HG03571 (cell line): Measurements from ENCODE around the gene S100A14.

Experiments used
- ATAC-seq: cut with Tn5 transposase; IDR thresholded peaks from one replicate; pipeline ENCODE4 v1.9.1; 2021; ENCODE audit not compliant: unreplicated experiment

The S100A14 gene

DNA sequence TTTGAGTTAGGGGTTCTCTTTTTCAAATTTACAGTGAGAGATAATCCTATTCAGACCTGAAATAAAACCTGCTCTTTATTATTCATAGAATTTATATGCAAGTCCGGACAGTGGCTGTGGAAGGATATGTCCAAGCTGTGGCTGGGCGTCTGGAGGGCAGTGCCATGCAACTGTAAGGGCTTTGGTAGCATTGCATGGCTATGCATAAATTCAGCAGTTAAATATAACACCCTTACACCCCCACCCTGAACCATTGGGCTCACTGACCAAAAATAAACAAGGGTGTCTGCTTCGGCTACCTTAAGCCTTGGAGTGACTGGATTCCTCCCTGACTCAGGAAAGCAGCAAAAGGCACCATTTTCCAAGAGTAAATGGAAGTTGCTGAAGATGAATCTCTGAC lies 23.2 kb upstream of the S100A14 start:
- no peak for ATAC-seq

DNA sequence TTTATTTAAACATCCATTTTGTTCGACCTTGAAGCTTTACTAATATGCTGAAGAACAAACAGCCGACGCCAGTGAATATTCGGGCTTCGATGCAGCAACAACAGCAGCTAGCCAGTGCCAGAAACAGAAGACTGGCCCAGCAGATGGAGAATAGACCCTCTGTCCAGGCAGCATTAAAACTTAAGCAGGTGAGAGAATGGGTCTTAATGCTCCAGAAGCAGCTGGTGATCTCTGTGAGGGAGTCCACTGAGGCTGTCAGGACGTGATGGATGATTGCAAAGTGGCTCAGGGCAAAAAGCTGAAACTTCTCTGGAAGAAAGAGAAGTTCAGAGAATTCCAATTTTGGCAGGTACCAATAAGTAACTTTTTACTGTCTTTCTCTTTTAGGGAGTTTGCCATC lies 22.1 kb upstream of the S100A14 start:
- no peak for ATAC-seq

DNA sequence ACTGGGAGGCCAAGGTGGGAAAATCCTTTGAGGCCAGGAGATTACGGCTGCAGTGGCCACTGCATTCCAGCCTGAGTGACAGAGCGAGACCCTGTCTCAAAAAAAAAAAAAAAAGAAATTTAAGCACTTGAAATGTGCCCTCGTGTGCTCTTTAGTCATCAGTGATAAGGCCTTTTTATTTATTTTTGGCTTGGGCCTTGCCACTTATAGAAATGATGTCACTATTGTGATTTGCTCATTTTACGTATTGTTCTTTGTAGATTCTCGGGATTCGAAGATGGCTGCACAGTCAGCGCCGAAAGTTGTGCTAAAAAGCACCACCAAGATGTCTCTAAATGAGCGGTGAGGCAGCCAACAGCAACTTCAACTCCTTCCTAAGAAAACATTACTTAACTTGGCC lies 20.2 kb upstream of the S100A14 start:
- ATAC-seq, result no peak

DNA sequence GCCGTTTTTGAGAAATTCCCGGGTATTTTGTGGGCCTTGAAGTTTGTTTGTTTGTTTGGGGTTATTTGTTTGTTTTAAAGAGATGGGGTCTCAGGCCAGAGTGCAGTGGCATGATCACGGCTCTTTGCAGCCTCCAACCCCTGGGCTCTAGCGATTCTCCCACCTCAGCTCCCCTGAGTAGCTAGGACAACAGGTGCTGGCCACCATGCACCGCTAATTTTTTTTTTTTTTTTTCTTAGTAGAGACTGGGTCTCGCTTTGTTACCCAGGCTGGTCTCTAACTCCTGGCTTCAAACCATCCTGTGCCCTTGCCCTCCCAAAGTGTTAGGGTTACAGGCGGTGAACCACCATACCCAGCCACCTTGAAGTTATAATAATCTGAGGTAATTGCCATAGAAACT lies 19.7 kb upstream of the S100A14 start:
- ATAC-seq, result no peak

DNA sequence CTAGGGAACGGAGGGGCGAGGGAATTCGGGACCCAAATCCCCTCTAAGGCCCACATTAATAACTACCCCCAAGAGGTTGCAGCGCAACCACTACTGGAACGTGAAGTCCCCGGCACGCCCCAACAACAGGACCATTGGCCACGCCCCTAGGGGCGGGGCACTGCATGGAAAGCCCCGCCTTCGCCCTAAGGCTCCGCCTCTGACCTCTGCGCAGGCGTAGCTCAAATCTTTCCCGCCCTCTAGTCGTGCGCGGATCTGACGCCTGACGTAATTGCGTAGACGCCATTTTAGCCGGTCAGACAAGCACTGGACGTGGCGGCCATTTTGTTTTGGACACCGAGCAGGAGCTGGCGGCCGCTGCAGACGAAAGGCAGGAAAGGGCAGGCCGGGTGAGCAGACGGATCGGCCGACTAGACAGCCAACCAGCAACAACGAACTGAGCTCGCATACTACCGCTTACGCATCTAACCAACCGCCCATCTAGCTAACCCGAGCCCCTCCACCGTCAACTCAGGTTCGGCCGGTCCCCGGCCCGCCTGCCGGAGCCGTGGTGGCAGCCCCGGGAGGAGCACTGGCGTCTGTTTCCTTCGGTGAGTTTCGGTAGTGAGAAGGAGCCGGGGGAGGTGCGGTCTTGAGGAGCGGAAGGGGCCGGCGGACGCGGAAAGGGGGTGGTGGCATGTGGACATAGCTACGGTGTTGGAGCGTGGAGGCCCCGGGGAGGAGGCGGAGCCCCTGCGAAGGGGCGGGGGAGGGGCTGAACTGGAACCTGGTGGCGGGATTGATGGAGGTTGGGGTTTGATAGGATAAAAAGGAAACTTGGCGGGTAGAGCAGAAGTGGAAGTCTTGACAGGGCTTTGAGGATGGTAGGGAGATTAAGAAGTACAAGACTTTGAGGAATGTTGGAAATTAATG lies 17.9 kb upstream of the S100A14 start, which contains the start of gene CHTOP:
Gene CHTOP (plus strand): TSS at position 313 of the 912 bp plus-strand sequence. CDS start 2,523 bp downstream, outside the sequence.
- ATAC-seq, result peak; percentile 81

DNA sequence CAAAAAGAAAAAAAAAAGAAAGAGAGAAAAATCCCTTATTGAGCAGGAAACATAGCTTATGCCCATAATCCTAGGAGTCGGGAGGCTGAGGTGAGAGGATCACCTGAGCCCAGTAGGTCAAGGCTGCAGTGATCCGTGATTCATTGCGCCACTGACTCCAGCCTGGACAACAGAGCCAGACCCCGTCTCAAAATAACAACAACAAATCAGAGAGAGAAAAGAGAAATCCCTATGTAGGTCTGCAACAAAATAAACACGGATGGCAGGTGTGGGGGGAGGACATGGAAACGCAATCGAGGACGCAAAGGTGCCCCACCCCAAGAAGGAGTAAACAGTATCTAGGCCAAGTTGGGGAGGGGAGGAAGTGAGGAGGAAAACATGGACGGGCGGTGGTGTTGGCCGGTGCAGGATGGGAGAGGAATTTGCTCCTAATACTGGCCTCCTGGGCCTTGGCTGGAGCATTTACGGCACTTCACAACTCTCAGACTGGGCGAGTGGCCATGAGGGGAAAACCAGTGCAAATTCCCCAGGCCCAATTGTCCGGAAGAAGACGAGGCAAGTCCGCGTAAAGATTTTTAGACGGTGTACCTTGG lies 17.1 kb upstream of the S100A14 start:
- ATAC-seq, result no peak

DNA sequence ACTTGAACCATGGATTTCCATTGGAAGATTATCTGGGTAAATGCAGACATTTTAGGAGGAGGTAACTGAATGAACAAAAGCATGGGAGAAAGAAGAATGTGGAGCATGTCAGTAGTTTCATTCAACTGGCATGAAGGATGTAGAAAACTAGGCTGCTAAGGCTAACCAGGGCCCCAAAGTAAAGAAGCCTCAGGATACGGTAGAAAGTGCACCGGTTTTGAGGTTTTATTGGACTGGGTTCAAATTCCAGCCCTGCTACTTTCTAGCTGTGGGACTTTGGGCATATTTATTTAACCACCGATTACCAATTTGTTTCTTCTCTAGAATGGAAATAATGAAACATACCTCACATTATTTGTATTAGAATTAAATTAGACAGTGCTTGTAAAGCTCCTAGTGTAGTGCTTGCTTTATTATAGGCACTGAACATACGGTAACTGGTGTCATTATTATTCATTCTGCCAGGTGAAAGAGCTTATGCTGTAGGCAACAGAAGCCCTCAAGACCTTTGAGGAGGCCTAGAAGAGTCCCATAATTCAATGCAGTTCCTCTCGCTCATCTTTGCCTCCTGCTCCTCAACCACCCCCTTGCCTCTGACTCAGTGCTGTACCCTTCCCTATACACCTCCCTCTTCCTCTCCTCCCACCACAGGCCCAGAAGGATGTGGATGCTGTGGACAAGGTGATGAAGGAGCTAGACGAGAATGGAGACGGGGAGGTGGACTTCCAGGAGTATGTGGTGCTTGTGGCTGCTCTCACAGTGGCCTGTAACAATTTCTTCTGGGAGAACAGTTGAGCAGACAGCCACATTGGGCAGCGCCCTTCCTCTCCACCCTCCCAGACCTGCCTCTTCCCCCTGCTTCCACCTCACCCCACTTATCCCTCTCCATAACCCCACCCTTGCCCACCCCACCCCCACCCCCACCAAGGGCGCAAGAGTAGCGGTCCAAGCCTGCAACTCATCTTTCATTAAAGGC lies 15.2 kb upstream of the S100A14 start:
- no peak for ATAC-seq

DNA sequence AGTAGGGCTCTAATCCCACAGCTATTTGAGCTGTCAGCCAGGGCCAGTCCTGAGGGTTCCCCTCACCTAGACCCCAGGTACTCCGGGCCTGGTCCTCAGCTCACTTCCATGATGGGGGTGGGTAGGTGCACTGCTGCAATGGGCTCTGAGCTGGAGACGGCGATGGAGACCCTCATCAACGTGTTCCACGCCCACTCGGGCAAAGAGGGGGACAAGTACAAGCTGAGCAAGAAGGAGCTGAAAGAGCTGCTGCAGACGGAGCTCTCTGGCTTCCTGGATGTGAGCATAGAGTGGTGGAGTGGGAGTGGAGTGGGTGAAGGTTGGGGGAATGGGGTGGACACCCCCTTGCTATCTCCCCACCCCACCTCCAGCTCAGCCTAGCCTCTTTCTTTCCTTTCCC lies 14.3 kb upstream of the S100A14 start:
- ATAC-seq, result no peak

DNA sequence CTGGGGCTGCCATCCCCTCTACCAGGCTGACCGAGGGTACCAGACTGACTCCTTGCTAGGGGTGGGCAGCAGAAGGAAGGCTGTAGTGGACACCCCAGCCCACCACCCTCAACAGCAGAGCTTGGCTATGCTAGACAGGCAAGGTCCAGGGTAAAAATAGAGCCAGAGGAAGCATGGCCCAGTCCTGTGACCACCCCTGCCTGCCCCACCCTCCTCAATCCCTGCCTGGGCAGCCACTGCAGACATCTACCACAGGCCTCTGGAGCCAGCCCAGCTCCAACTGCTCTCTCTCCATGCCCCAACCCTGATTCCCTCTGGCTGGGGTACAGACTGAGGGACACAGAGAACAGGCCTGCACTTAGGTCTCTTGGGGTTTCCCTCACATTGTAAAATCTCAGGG lies 13.8 kb upstream of the S100A14 start:
- no peak for ATAC-seq

DNA sequence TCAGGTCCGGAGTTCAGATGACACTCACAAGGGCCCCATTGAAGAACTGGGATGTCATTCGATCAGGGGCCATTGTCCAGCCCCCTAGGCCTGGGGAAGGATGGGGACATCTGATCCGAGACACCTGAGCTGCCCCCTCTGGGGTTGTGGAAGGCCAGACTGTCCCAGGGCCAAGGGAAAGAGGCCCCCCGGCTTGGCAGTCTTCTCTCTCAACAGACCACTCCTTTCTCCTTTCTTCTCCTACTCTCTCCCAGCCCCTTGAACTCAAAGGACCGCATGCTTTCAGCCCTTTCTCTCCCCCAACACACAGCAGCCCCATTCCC lies 13.2 kb upstream of the S100A14 start:
- ATAC-seq, result no peak

DNA sequence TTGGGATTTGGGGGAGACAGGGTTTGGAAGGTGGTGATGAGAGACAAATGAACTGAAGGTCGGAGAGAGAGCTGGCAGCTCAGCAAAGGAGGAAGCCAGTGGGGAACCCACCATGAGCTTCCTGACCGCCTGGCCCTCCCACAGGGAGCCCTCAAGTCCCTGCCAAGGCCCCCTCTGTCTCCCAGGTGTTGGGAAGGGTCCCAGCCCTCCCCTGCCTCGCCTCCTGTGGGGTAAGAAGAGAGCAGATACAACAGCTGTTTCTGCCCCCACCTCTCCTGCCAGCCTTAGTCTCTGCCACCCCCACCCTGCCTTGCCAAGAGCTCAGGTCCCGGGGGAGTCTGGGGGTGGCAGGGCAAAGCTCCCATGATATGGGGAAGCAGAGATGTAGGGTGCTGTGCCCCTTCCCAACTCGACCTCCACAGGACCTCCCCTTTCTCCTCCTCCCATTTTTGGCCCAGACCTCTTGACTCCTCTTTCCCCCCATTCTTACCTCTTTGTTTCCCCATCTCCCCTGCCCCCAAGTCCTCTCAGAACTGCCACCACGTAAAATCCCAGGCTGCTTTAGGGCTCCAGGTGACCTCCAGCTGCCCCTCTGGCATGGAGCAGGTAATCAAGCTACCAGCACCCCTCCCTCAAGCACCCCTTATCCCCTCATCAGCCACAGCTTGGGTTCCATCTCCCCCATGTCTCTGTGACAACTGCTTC lies 12.7 kb upstream of the S100A14 start:
- ATAC-seq, result no peak

DNA sequence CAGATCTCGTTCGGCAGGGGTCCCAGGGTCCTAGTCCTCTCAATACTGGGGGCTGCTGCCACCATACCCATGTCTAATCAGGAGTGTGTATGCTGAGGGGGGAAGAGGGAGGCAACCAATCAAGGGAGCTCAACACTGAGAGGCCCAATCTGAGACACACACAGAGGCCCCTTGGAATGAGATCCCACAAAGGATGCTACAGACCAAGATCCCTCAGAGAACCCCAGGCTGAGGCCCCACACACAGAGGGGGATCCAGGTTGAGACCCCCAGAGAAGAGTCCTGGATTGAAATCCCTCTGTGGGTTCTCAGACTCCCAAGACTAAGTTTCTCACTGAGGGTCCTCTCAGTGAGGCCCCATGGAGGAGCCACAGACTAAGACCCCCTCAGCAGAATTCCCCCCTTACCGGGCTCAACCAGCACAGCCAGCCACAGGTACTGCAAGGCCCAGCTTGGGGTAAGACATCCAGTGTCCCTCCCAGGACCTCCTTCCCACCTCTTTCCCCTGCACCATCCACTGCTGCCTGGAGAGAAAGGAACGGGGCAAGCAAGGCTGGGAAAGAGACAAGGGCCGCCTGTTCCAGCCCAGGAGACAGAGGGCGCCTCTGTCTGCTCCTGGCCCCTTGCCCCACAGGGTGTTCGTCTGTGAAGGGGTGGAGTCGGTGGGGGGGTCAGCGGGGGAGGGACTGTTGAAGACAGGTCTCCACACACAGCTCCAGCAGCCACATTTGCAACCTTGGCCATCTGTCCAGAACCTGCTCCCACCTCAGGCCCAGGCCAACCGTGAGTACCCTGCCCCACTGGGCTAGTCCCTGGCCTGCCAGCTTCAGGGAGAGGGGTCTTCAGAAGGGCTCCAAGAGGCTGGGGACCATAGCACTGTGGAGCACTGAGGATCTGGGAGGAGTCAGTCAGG lies 11.8 kb upstream of the S100A14 start, which contains the start of gene S100A1:
Gene S100A1 (plus strand): TSS at position 720 of the 912 bp plus-strand sequence. CDS start 2,088 bp downstream, outside the sequence.
- ATAC-seq, result no peak

DNA sequence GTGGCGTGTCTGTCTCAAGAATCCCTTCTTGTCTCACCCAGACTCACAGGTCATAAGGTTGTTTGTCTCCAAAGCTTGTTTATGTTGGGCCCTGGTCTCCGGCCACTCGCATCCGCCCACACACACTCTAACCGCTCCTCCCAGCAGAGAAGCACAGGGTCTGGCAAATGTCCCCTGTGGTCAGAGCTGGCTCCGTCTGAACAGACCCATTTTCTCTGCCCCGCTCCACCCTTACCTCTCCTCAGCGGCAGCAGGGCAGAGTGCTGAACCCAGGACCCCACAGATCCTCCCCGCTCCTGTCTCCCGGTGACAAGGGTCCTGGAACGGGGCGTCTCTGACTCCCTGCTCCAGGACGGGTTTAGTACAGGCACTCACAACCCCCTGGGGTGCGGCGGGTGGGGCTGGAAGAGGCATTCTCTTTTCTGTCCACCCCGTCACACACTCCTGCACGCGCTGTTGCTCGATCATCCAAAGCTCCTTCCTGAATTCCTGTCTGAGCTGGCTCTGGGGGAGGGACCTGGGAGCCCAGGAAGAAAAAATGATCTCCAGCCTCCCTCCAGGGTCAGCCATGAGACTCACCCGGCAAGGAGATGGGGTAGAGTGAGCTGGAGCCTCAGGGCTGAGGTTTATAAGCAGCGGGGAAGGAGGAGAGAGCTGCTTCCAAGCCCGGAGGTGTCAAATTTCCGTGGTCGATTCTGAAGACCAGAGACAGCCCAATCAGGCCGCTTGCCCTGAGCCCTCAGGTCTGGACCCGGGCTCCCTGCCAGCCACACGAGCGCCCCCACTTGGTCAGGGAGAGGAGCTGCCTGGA lies 11.0 kb upstream of the S100A14 start, which contains the start of gene S100A13:
Gene S100A13 (minus strand): TSS at position 602 of the 811 bp plus-strand sequence. CDS start 1,033 bp downstream, outside the sequence.
- ATAC-seq, result no peak

DNA sequence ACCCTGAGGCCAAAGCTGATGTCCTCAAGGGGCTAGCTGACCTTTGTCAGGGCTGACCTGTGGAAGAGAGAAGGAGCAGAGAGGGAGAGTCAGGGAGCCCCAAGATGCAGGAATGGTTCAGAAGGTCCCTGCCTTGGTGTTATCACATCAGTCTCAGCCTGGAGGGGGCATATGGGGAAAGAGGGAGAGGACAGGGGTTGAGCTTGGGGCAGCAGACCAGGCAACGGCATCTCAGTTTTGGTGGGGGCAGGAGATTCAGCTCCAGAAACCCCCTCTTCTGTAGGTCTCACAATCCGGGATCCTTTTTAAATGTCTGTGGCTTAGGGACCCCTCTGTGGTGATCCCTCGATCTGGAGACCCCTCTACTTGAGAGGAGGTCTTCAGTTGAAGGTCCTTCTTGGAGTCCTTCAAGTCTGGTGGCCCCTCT lies 10.4 kb upstream of the S100A14 start:
- ATAC-seq, result no peak

DNA sequence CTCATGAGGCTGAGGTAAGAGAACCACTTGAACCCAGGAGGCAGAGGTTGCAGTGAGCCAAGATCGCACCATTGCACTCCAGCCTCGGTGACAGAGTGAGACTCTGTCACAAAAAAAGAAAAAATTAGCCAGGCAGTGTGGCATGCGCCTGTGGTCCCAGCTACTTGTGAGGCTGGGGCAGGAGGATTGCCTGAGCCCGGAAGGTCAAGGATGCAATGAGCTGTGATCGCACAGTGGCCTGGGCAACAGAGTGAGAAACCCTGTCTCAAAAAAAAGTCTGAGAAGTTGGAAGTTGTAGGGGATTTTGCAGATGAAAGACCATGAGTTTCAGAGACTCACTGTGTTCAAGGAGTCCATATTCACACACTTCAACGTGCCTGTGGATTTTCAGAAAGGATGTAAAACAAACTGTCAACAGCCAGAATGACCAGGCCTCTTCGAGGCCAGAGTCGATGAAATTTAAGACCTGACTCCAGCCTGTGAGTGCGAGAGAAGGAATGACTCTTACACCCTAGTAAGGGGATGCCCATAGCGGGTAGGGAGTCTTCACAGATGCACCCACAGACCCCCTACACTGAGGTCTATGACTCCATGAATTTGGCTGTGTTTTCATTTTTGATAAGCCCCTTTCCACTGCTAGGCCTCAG lies 9.0 kb upstream of the S100A14 start:
- no peak for ATAC-seq

DNA sequence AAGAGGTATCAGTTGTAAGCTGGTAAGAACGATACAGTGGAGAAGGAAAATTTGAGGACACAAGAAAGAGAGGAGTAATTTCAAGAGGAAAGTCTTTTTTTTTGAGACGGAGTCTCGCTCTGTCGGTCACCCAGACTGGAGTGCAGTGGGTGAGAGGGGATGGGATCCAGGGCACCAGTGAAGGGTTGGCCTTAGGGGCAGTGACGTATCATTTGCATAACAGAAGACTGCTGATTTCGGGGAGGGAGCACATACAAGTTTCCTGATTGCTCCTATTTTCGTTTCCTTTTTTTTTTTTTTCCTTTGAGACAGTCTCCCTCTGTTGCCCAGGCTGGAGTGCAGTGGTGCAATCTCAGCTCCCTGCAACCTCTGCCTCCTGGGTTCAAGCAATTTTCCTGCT lies 7.0 kb upstream of the S100A14 start:
- no peak for ATAC-seq

DNA sequence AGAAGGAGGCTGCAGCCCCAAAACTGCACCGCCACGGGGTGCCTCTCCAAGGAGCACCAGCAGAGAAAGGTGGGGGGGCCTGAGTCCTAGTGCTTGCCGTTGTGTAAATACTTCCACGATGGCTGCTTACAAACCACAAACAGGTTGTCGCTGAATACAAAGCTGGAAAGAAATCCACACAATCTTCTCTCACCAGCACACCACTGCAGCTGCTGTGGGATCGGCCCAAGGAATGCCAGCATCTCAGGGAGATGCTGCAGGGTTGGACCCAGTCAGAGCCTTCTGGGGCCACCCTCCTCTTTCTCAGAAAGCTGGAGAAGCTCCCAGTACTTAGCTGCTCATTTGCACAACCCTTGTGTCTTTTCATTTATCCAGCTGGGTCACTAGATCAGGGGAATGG lies 3.0 kb upstream of the S100A14 start:
- ATAC-seq, result no peak

DNA sequence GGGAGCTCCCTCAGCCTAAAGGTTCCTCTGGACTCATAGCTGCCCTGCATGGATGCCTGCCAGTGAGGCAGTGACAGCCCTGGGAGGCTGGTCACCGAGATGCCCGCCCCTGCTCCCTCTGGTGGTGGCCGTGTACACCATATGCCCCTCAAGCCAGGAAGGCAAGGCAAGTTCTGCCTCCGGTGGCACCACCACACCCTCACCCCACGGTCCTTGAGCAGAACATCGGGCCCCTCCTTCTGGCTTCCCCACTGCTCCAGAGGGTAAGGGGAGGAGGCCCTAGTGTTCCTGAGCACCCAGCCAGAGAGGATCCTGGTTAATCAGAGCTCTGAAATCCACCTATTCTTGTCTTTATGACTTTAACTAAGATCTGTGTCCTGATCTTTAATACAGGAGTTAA lies 1.5 kb upstream of the S100A14 start:
- ATAC-seq, result no peak
